Activated CD8-positive, alpha-beta memory T cell treated with anti-CD3 and anti-CD28 coated beads, Interleukin-2, amount 10 ng/mL, durations not matched to agents 7 days and 5 days (primary cell): Measurements from ENCODE around the gene MSL3. TPM values are rescaled to one million over a fixed set of nuclear protein-coding genes. Genes with fewer than 3 reads are reported as not detected.

ENCODE experiments used
- ATAC-seq: fragments of 150-1000 bp; cut with Tn5 transposase; one replicate; pipeline ENCODE4 v1.10.0; 2021; ENCODE audit warnings: moderate library complexity
- CTCF ChIA-PET: fragments of 350-600 bp; sonication (Branson Sonifier 250); formaldehyde crosslinking; loops from one replicate; lab custom pipeline; 2021; ENCODE audit warnings: antibody characterized with exemption; lab: Charles Lee
- DNase-seq: peaks from one replicate; pipeline ENCODE4 v3.0.0-alpha.2; 2020
- H3K27ac Mint-ChIP-seq: one replicate; pipeline ENCODE4 v1.8.0; 2021; ENCODE audit warnings: mild to moderate bottlenecking, mixed read lengths
- H3K27me3 Mint-ChIP-seq: one replicate; pipeline ENCODE4 v1.8.0; 2021; ENCODE audit warnings: mixed read lengths
- H3K36me3 Mint-ChIP-seq: one replicate; pipeline ENCODE4 v1.8.0; 2021; ENCODE audit warnings: mild to moderate bottlenecking, mixed read lengths
- H3K4me1 Mint-ChIP-seq: one replicate; pipeline ENCODE4 v1.8.0; 2021; ENCODE audit warnings: mixed read lengths
- H3K4me3 Mint-ChIP-seq: one replicate; pipeline ENCODE4 v1.8.0; 2021; ENCODE audit warnings: mild to moderate bottlenecking, moderate library complexity, mixed read lengths
- H3K9me3 Mint-ChIP-seq: one replicate; pipeline ENCODE4 v1.8.0; 2022; ENCODE audit warnings: low read depth, mixed read lengths
- total RNA-seq, 2 experiments: library from RNA; stranded (reverse); gene quantifications; one replicate each; pipeline ENCODE4 v1.2.3, GENCODE V29; 2021

The MSL3 gene
- total RNA-seq, 2 experiments from 2014 or later = 44.3 to 49.9 TPM

DNA sequence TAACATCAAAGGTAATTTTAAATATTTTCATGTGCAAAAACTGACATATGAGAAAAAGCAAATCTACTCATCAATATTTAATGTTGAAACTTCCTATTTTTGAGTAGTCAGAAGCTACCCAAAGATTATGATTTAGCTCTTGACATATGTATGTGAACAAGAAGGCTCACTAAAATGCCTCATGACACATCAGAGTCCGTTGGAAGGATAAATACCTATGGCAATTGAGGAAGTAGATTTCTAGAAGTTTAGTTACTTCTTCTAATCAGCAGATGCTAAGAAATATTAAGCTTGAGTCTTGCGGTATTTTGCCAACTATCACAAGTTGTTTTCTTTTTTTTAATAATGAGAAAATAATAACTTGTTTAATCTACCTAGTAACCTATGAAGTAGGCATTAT is 55.3 kb downstream of the MSL3 start:
- no peaks in the 10 kb centered on the region for H3K9me3 Mint-ChIP-seq

More for the DNA sequence above, 55.3 kb downstream of the MSL3 start:
- H3K4me1 Mint-ChIP-seq = no peaks in the 10 kb centered on the region
- H3K27me3 Mint-ChIP-seq = peaks cover 6% of the 10 kb centered on the region
- no peak overlapping the region for H3K27ac Mint-ChIP-seq
- H3K36me3 Mint-ChIP-seq = no peaks in the 10 kb centered on the region
- H3K4me3 Mint-ChIP-seq = no peak overlapping the region
- CTCF ChIA-PET = no interaction called here
- DNase-seq (no peak), ATAC-seq (no peak)

Other genes starting within 250 kb of the MSL3 start
- not detected for gene ARHGAP6, start 92.3 kb upstream of the MSL3 start, total RNA-seq